Measurements from ENCODE around the gene GALNT4.

The GALNT4 gene

GRCh38 chr12:89551747-89552146, 27.2 kb upstream of the GALNT4 start:
- Histone ChIP-seq H3K9ac (ENCODE audit: low read length) (no peak overlapping the region), H3K4me1 (ENCODE audit: control insufficient read depth, insufficient read depth, low read length) (no peaks in the 10 kb centered on the region), H3K9me3 (ENCODE audit: control insufficient read depth, insufficient read depth, low read depth, low read length) (no peaks in the 10 kb centered on the region), H3K27me3 (ENCODE audit: control insufficient read depth, insufficient read depth, low read length) (no peaks in the 10 kb centered on the region), H3K27ac (ENCODE audit: low read depth, low read length) (no peak overlapping the region), H3K4me3 (ENCODE audit: low read depth, low read length) (no peak overlapping the region), H3K36me3 (ENCODE audit: control insufficient read depth, insufficient read depth, low read length) (no peaks in the 10 kb centered on the region)

GRCh38 chr12:89547101-89547500, 22.5 kb upstream of the GALNT4 start:
- no peaks in the 10 kb centered on the region for H3K4me1 ChIP-seq (ENCODE audit: control insufficient read depth, insufficient read depth, low read length)
- H3K4me3 ChIP-seq (ENCODE audit: low read depth, low read length): no peak overlapping the region
- H3K36me3 ChIP-seq (ENCODE audit: control insufficient read depth, insufficient read depth, low read length): no peaks in the 10 kb centered on the region
- H3K27me3 ChIP-seq (ENCODE audit: control insufficient read depth, insufficient read depth, low read length): no peaks in the 10 kb centered on the region
- H3K9ac ChIP-seq (ENCODE audit: low read length): no peak overlapping the region
- no peak overlapping the region for H3K27ac ChIP-seq (ENCODE audit: low read depth, low read length)
- no peaks in the 10 kb centered on the region for H3K9me3 ChIP-seq (ENCODE audit: control insufficient read depth, insufficient read depth, low read depth, low read length)

- H3K27ac ChIP-seq (ENCODE audit: low read depth, low read length): no peak overlapping the region
- no peaks in the 10 kb centered on the region for H3K27me3 ChIP-seq (ENCODE audit: control insufficient read depth, insufficient read depth, low read length)
- no peaks in the 10 kb centered on the region for H3K36me3 ChIP-seq (ENCODE audit: control insufficient read depth, insufficient read depth, low read length)
- no peak overlapping the region for H3K9ac ChIP-seq (ENCODE audit: low read length)
- no peaks in the 10 kb centered on the region for H3K4me1 ChIP-seq (ENCODE audit: control insufficient read depth, insufficient read depth, low read length)
- H3K4me3 ChIP-seq (ENCODE audit: low read depth, low read length): no peak overlapping the region
- H3K9me3 ChIP-seq (ENCODE audit: control insufficient read depth, insufficient read depth, low read depth, low read length): no peaks in the 10 kb centered on the region
These were observed 21.6 kb upstream of the GALNT4 start for GRCh38 chr12:89546151-89546550.

- Histone ChIP-seq H3K4me1 (ENCODE audit: control insufficient read depth, insufficient read depth, low read length) (no peaks in the 10 kb centered on the region; the same call in 1 of the 2 replicates), H3K27me3 (ENCODE audit: control insufficient read depth, insufficient read depth, low read length) (no peaks in the 10 kb centered on the region), H3K4me3 (ENCODE audit: low read depth, low read length) (no peak overlapping the region), H3K36me3 (ENCODE audit: control insufficient read depth, insufficient read depth, low read length) (no peaks in the 10 kb centered on the region), H3K9ac (ENCODE audit: low read length) (no peak overlapping the region), H3K27ac (ENCODE audit: low read depth, low read length) (no peak overlapping the region), H3K9me3 (ENCODE audit: control insufficient read depth, insufficient read depth, low read depth, low read length) (no peaks in the 10 kb centered on the region)
These were observed 20.1 kb upstream of the GALNT4 start for GRCh38 chr12:89544681-89545184.

GRCh38 chr12:89544022-89544421, 19.4 kb upstream of the GALNT4 start:
- H3K27me3 ChIP-seq (ENCODE audit: control insufficient read depth, insufficient read depth, low read length): no peaks in the 10 kb centered on the region
- H3K4me1 ChIP-seq (ENCODE audit: control insufficient read depth, insufficient read depth, low read length): no peaks in the 10 kb centered on the region; the same call in 1 of the 2 replicates
- H3K9ac ChIP-seq (ENCODE audit: low read length): no peak overlapping the region
- no peaks in the 10 kb centered on the region for H3K9me3 ChIP-seq (ENCODE audit: control insufficient read depth, insufficient read depth, low read depth, low read length)
- H3K36me3 ChIP-seq (ENCODE audit: control insufficient read depth, insufficient read depth, low read length): no peaks in the 10 kb centered on the region
- H3K4me3 ChIP-seq (ENCODE audit: low read depth, low read length): no peak overlapping the region
- no peak overlapping the region for H3K27ac ChIP-seq (ENCODE audit: low read depth, low read length)

GRCh38 chr12:89542912-89543592, 18.5 kb upstream of the GALNT4 start:
- Histone ChIP-seq H3K27ac (ENCODE audit: low read depth, low read length) (no peak overlapping the region), H3K9ac (ENCODE audit: low read length) (no peak overlapping the region), H3K4me1 (ENCODE audit: control insufficient read depth, insufficient read depth, low read length) (no peaks in the 10 kb centered on the region; the same call in 1 of the 2 replicates), H3K4me3 (ENCODE audit: low read depth, low read length) (no peak overlapping the region), H3K9me3 (ENCODE audit: control insufficient read depth, insufficient read depth, low read depth, low read length) (no peaks in the 10 kb centered on the region), H3K36me3 (ENCODE audit: control insufficient read depth, insufficient read depth, low read length) (no peaks in the 10 kb centered on the region), H3K27me3 (ENCODE audit: control insufficient read depth, insufficient read depth, low read length) (no peaks in the 10 kb centered on the region)

- H3K27me3 ChIP-seq (ENCODE audit: control insufficient read depth, insufficient read depth, low read length): no peaks in the 10 kb centered on the region
- H3K4me3 ChIP-seq (ENCODE audit: low read depth, low read length): no peak overlapping the region
- H3K27ac ChIP-seq (ENCODE audit: low read depth, low read length): no peak overlapping the region
- no peaks in the 10 kb centered on the region for H3K9me3 ChIP-seq (ENCODE audit: control insufficient read depth, insufficient read depth, low read depth, low read length)
- no peak overlapping the region for H3K9ac ChIP-seq (ENCODE audit: low read length)
- no peaks in the 10 kb centered on the region; the same call in 1 of the 2 replicates for H3K4me1 ChIP-seq (ENCODE audit: control insufficient read depth, insufficient read depth, low read length)
- H3K36me3 ChIP-seq (ENCODE audit: control insufficient read depth, insufficient read depth, low read length): no peaks in the 10 kb centered on the region
These were observed 17.6 kb upstream of the GALNT4 start for GRCh38 chr12:89542236-89542635.

GRCh38 chr12:89540586-89540985, 16.0 kb upstream of the GALNT4 start:
- no peak overlapping the region for H3K4me3 ChIP-seq (ENCODE audit: low read depth, low read length)
- no peaks in the 10 kb centered on the region; the same call in 1 of the 2 replicates for H3K4me1 ChIP-seq (ENCODE audit: control insufficient read depth, insufficient read depth, low read length)
- H3K27me3 ChIP-seq (ENCODE audit: control insufficient read depth, insufficient read depth, low read length): no peaks in the 10 kb centered on the region
- H3K27ac ChIP-seq (ENCODE audit: low read depth, low read length): no peak overlapping the region
- H3K9me3 ChIP-seq (ENCODE audit: control insufficient read depth, insufficient read depth, low read depth, low read length): no peaks in the 10 kb centered on the region
- H3K36me3 ChIP-seq (ENCODE audit: control insufficient read depth, insufficient read depth, low read length): no peaks in the 10 kb centered on the region
- H3K9ac ChIP-seq (ENCODE audit: low read length): no peak overlapping the region

GRCh38 chr12:89539426-89540223, 15.0 kb upstream of the GALNT4 start:
- Histone ChIP-seq H3K9ac (ENCODE audit: low read length) (no peak overlapping the region), H3K27ac (ENCODE audit: low read depth, low read length) (no peak overlapping the region), H3K27me3 (ENCODE audit: control insufficient read depth, insufficient read depth, low read length) (no peaks in the 10 kb centered on the region), H3K9me3 (ENCODE audit: control insufficient read depth, insufficient read depth, low read depth, low read length) (no peaks in the 10 kb centered on the region), H3K4me1 (ENCODE audit: control insufficient read depth, insufficient read depth, low read length) (no peaks in the 10 kb centered on the region; the same call in 1 of the 2 replicates), H3K4me3 (ENCODE audit: low read depth, low read length) (no peak overlapping the region), H3K36me3 (ENCODE audit: control insufficient read depth, insufficient read depth, low read length) (no peaks in the 10 kb centered on the region)

- H3K4me1 ChIP-seq (ENCODE audit: control insufficient read depth, insufficient read depth, low read length): no peaks in the 10 kb centered on the region; the same call in 1 of the 2 replicates
- no peaks in the 10 kb centered on the region for H3K27me3 ChIP-seq (ENCODE audit: control insufficient read depth, insufficient read depth, low read length)
- no peaks in the 10 kb centered on the region for H3K36me3 ChIP-seq (ENCODE audit: control insufficient read depth, insufficient read depth, low read length)
- no peaks in the 10 kb centered on the region for H3K9me3 ChIP-seq (ENCODE audit: control insufficient read depth, insufficient read depth, low read depth, low read length)
- no peak overlapping the region for H3K27ac ChIP-seq (ENCODE audit: low read depth, low read length)
- no peak overlapping the region for H3K9ac ChIP-seq (ENCODE audit: low read length)
- H3K4me3 ChIP-seq (ENCODE audit: low read depth, low read length): no peak overlapping the region
These were observed 14.3 kb upstream of the GALNT4 start for GRCh38 chr12:89538897-89539296.

- no peaks in the 10 kb centered on the region; the same call in 1 of the 2 replicates for H3K4me1 ChIP-seq (ENCODE audit: control insufficient read depth, insufficient read depth, low read length)
These were observed 12.8 kb upstream of the GALNT4 start for GRCh38 chr12:89537389-89537788.

More at GRCh38 chr12:89537389-89537788, 12.8 kb upstream of the GALNT4 start:
- no peaks in the 10 kb centered on the region for H3K27me3 ChIP-seq (ENCODE audit: control insufficient read depth, insufficient read depth, low read length)
- H3K4me3 ChIP-seq (ENCODE audit: low read depth, low read length): no peak overlapping the region
- no peak overlapping the region for H3K27ac ChIP-seq (ENCODE audit: low read depth, low read length)
- H3K9me3 ChIP-seq (ENCODE audit: control insufficient read depth, insufficient read depth, low read depth, low read length): no peaks in the 10 kb centered on the region
- H3K36me3 ChIP-seq (ENCODE audit: control insufficient read depth, insufficient read depth, low read length): no peaks in the 10 kb centered on the region
- H3K9ac ChIP-seq (ENCODE audit: low read length): no peak overlapping the region
